Ammon's horn (tissue), 1 donor: Measurements from ENCODE around the gene ZBTB20.
A peak's percentile ranks its signal among the peaks of the same experiment; 100 is the strongest.

Source experiments
- DNase-seq: peaks from one replicate; pipeline ENCODE4 v3.0.0-alpha.2; 2016; ENCODE audit warnings: low spot score

The ZBTB20 gene

GRCh38 chr3:114527036-114527644 lies 619.9 kb downstream of the ZBTB20 start:
- DNase-seq, result no peak

- no peak for DNase-seq
Measured at GRCh38 chr3:114525278-114525677, 621.8 kb downstream of the ZBTB20 start.

DNA sequence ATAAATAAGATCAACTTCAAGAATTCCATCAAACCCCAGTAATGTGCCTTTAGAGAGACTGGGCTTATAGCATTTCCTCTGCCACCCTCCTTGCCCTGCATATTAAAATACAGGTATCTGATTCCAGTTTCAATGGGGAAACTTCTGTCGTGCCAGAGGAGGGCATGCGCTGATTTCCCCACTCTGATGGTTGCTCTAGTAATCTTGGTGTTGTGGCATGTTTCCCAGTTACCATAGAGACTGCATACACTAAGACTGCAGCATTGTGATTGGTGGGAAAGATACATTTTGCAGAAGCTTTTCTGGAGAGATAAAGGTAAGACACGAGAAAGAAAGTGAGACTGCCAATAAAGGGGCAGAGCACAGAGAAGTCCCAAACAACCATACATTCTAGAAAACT lies 627.7 kb downstream of the ZBTB20 start:
- peak; percentile 46 for DNase-seq

DNA sequence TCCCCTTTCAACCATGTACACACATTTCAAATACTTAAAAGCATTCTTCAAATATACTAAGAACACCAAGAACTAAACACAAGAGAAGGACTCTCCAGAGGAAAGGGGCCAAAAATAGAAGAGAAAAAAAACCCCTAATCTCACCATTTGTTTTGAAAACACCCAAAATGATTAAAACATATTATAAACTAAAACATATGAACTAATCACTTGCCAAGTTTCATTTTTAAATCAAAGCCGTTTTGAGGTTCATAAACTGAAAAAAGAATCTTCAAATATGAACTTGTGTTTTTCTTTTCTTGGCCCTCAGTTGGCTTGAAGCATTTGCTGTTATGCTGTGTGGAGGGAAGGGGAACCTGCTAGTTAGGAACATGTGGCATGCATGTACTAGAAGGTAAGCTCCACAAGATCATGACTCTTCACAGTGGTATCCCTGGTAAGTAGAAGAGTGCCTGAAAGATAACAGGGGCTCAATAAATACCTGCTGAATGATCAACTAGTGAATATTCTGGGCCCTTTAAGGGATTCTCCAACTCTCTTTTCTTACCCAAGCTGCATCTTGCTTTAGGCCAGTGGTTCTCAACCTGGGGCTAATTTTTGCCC lies 628.8 kb downstream of the ZBTB20 start:
- DNase-seq, result no peak

- no peak for DNase-seq
Measured at GRCh38 chr3:114510201-114510600, 636.9 kb downstream of the ZBTB20 start.

DNA sequence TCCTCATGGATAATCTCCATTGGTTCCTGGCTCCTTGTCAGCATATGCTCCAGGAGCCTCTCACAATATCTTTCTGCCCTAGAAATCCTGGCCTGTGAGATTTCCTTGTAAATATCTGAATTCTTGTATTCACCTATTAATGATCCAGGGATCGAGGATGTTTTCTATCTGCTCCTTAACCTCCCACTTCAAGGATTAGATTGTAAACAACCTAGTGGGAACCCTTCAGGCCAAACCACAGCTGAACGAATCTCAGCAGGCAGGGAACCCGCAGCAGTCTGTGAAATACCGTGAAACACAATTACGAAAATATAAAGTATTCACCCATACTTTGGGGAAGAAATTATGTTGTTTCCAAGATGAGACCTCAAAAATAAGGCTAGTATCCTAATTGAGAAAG lies 637.3 kb downstream of the ZBTB20 start:
- no peak for DNase-seq

DNA sequence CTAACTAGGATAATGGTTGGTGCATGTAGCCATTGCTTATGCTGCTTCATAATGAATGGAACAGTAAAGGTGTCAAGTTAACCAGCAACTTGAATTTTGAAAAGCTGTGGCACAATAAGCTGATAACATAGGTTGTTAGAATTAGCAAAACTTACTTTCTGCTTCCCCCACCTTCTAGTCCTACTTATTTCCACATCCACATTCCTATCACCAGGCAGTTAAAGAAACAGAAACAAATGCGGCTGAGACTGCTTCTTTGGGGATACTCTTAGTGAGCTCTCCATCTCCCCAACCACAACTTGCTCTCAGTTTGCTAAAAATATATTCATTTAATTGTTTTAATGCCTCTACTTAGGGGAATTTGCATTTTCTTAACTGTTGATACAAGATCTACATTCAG lies 638.1 kb downstream of the ZBTB20 start:
- no peak for DNase-seq

GRCh38 chr3:114508208-114508607 lies 638.9 kb downstream of the ZBTB20 start:
- DNase-seq, result no peak

DNA sequence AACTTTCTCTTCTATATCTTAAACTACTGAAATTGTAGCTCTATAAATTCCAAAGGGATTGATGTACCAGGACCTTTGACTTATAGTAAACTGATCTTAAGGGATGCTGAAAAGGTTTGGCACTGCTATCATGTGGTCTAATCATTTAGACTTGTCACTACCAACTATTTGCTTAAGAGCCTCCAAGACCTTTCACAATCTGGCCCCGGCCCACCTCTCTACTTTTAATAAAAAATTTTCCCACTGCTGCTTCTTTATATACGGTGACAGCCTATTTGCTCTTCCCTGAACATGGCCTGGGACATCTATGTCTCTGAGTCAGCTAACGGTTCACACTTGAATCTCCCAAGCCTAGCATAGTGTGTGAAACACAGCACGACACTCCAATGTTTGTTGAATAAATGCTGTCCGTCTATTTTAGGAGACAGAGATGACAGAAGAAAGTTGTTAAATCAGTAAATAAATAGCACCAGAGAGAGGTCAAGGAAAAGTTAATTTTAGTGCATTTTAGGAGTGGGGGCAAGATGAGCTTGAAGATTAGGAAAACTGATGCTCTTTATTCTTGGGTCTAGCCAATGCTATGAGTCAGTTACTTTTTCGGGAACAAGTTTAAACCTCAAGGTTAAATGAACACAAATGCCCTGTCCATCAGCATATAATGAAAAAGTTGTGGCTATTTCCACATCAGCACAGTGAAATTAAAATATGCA lies 640.3 kb downstream of the ZBTB20 start:
- DNase-seq, result no peak

- no peak for DNase-seq
Measured at GRCh38 chr3:114504941-114505628, 642.0 kb downstream of the ZBTB20 start.

DNA sequence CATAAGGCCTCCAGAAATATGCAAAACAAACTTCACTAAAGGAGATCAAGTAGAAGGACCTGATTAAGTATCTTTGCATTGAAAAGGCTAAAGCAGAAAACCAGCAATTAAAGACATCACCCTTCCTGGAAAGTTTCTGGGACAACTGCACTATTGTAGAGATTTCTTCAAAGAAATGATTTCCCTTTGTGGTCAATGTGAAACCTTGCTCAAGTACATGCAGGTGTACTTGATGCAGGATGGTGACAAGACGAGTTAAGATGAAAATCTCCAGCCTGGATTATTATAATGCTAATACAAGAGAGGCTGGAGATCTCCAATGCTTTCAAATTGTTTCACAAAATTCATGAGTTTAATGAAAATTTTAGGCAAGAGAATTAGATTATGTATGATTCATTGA lies 644.9 kb downstream of the ZBTB20 start:
- no peak for DNase-seq

- no peak for DNase-seq
Measured at GRCh38 chr3:114499976-114500375, 647.1 kb downstream of the ZBTB20 start.

GRCh38 chr3:114498539-114499370 lies 648.3 kb downstream of the ZBTB20 start:
- DNase-seq, result peak; percentile 47

DNA sequence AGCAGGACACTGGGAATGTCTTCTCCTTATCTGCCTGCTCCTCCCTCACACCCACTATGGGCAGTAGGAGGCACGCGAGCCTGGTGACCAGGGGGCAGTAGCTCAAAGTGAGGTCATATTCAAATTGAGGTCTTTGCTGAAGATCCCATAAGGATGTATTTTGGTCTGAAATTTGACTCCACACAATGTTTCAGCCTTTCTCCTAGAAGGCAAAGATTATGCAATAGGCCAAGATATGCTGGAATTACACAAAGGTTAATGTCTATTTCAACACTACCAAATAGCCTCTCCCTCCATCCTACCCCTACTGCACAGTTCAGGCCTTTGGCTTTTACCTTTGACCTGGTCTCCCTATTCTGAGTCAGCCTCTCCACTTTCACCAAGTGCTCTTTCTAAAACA lies 650.2 kb downstream of the ZBTB20 start:
- no peak for DNase-seq

GRCh38 chr3:114496466-114496865 lies 650.6 kb downstream of the ZBTB20 start:
- no peak for DNase-seq

DNA sequence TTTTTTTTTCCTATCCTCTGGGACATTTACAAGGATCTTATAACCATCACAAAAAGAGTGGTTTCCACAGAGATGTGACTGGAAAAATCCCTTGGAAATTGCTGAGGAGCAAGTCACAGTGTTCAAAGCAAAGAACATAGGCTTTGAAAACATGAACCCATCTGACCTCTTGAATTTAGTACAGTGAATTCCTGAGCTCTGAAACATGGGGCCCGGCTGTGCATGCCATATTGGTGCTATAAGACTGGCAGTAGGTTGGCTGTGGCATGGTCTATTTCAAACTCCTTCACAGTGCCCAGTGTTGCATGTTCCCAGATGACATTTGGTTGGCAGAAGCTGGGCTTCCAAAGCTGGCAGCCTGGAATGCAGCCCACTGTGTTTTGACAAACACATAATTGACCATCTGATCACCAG lies 651.1 kb downstream of the ZBTB20 start:
- DNase-seq, result peak; percentile 24

- no peak for DNase-seq
Measured at GRCh38 chr3:114494498-114494897, 652.6 kb downstream of the ZBTB20 start.

DNA sequence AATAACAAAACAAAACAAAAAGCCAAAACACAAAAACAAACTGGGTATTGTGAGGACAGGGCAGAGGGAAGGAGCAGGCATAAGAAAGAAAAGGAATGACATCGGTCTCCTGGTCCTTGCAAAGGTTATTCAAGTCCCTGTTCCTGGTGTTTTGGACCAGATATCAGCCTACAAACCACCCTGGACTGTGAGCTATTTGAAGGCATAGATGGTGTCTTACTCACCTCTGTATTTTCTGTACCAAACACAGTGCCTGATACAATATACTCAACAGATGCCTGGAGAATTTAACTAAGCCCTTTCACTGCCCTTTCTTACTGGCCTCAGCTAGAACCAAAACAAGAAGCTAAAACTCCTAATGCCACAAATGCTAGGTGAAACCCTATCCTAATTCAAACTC lies 656.3 kb downstream of the ZBTB20 start:
- no peak for DNase-seq

DNA sequence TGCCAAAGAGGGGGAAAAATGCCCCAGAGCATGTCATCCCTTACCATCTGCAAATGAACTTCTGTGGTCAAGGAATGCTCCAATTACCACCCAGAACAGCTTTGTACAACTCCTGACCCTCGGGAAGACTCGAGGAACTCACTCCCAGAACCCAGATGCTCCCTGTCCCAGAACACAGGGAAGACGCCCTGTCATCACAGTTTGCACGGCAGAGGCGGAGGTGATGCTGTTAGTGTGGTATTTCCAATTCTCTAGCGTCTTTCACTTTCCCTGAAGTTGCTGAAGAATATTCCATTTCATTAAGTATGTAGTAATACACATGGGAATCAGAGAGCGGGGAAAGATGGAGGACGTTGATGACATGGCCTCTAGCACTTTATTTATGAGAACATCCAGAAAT lies 659.6 kb downstream of the ZBTB20 start:
- no peak for DNase-seq

GRCh38 chr3:114484919-114485318 lies 662.2 kb downstream of the ZBTB20 start:
- no peak for DNase-seq

GRCh38 chr3:114481113-114481512 lies 666.0 kb downstream of the ZBTB20 start:
- DNase-seq, result no peak

DNA sequence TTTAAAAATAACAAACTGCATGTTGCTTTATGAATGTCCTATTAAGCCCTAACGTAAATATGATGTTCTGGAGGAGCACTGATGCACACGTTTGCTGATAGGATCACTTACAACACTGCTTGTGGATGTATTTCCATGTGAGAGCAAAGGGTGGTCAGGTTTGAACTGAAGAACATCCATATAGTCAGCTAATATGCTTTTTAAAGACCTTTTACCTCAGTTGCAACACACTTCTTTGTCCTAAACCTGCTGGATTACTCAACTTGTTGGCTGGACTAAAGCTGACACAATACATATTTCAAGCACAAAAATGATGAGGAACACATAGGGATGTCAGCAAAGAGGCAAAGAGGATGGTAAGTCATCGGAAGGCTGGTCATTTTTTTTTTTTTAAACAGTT lies 666.6 kb downstream of the ZBTB20 start:
- no peak for DNase-seq
